Measurements from ENCODE around the gene RAD51B.

Gene RAD51B

GRCh38 chr14:68630081-68630571, 810.5 kb downstream of the RAD51B start:
- in situ Hi-C loops (cut with HindIII; ENCODE audit: low pct_unique_long_range_greater_than_20kb, low sequenced_read_pairs) = no loop called here
- DNase-seq (ENCODE audit: low read depth in 1 of 2, low spot score in 1 of 2) = no peak
- TF ChIP-seq JUND (IDR thresholded peaks at IDR 0.05; ENCODE audit: low read depth) = no peak

- in situ Hi-C loops (cut with HindIII; ENCODE audit: low pct_unique_long_range_greater_than_20kb, low sequenced_read_pairs) = no loop called here
- TF ChIP-seq JUND (IDR thresholded peaks at IDR 0.05; ENCODE audit: low read depth) = no peak
- DNase-seq (ENCODE audit: low read depth in 1 of 2, low spot score in 1 of 2) = no peak
These were observed 811.2 kb downstream of the RAD51B start for GRCh38 chr14:68630611-68631393.

DNA sequence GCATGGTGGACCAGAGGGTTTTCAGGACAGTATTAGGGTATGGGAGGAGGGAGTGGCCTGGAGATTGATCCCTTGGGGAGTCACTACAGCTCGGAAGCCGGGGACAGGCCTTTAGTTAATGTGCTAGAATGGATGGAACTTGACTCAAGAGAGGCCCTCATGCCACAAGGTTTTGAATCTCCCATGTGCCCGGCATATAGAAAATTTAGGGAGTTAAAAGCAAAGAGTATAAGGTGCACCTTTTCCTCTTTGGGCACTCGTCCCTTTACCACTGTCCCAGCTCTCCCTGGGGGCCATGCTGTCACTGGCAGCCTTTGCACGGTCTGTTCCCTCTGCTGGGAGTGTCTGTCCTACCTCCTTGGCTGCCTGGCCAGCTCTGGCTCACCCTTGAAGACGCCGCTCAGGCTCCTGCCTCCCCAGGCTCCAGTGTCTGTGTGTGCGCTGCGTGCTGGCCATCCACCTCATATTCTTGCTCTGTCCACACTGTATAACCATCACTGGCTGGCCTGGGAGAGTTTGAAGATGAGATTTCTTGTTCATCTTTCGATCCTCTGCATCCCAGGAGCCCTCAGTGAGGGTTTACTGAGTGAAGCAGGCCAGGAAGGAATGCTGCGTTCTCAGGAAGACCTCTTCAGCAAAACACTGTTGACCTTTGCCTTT, 811.9 kb downstream of the RAD51B start:
- DNase-seq (ENCODE audit: low read depth in 1 of 2, low spot score in 1 of 2) = no peak
- no peak for TF ChIP-seq JUND (IDR thresholded peaks at IDR 0.05; ENCODE audit: low read depth)
- in situ Hi-C loops (cut with HindIII; ENCODE audit: low pct_unique_long_range_greater_than_20kb, low sequenced_read_pairs) = no loop called here

- TF ChIP-seq JUND (IDR thresholded peaks at IDR 0.05; ENCODE audit: low read depth) = no peak
- DNase-seq (ENCODE audit: low read depth in 1 of 2, low spot score in 1 of 2) = no peak
- in situ Hi-C loops (cut with HindIII; ENCODE audit: low pct_unique_long_range_greater_than_20kb, low sequenced_read_pairs) = no loop called here
These were observed 812.7 kb downstream of the RAD51B start for GRCh38 chr14:68632054-68632895.

GRCh38 chr14:68633131-68633991, 813.8 kb downstream of the RAD51B start:
- no peak for DNase-seq (ENCODE audit: low read depth in 1 of 2, low spot score in 1 of 2)
- no peak for TF ChIP-seq JUND (IDR thresholded peaks at IDR 0.05; ENCODE audit: low read depth)
- in situ Hi-C loops (cut with HindIII; ENCODE audit: low pct_unique_long_range_greater_than_20kb, low sequenced_read_pairs) = no loop called here

DNA sequence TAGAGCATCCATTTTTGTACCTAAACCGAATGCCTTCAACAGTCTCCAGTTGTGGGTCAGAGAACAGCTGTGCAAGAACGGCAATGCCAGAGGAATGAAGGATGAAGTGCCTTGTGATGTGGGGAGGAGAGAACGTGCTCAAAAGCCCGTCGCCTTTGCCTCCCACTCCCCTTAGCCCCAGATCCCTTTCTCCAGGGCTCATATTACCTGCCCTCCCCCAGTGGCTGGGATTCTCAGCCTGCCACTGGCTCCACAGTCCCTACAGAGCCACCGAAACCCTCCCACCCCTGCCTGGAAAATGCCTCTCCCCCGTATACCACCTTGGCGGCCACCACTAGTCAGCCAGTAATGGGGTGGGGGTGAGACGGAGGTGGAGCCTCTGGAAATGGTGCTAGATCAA, 814.8 kb downstream of the RAD51B start:
- in situ Hi-C loops (cut with HindIII; ENCODE audit: low pct_unique_long_range_greater_than_20kb, low sequenced_read_pairs) = no loop called here
- DNase-seq (ENCODE audit: low read depth in 1 of 2, low spot score in 1 of 2) = no peak
- no peak for TF ChIP-seq JUND (IDR thresholded peaks at IDR 0.05; ENCODE audit: low read depth)

GRCh38 chr14:68634874-68635595, 815.5 kb downstream of the RAD51B start:
- DNase-seq (ENCODE audit: low read depth in 1 of 2, low spot score in 1 of 2) = no peak
- TF ChIP-seq JUND (IDR thresholded peaks at IDR 0.05; ENCODE audit: low read depth) = no peak
- in situ Hi-C loops (cut with HindIII; ENCODE audit: low pct_unique_long_range_greater_than_20kb, low sequenced_read_pairs) = no loop called here

GRCh38 chr14:68636597-68636996, 817.0 kb downstream of the RAD51B start:
- in situ Hi-C loops (cut with HindIII; ENCODE audit: low pct_unique_long_range_greater_than_20kb, low sequenced_read_pairs) = no loop called here
- TF ChIP-seq JUND (IDR thresholded peaks at IDR 0.05; ENCODE audit: low read depth) = no peak

DNA sequence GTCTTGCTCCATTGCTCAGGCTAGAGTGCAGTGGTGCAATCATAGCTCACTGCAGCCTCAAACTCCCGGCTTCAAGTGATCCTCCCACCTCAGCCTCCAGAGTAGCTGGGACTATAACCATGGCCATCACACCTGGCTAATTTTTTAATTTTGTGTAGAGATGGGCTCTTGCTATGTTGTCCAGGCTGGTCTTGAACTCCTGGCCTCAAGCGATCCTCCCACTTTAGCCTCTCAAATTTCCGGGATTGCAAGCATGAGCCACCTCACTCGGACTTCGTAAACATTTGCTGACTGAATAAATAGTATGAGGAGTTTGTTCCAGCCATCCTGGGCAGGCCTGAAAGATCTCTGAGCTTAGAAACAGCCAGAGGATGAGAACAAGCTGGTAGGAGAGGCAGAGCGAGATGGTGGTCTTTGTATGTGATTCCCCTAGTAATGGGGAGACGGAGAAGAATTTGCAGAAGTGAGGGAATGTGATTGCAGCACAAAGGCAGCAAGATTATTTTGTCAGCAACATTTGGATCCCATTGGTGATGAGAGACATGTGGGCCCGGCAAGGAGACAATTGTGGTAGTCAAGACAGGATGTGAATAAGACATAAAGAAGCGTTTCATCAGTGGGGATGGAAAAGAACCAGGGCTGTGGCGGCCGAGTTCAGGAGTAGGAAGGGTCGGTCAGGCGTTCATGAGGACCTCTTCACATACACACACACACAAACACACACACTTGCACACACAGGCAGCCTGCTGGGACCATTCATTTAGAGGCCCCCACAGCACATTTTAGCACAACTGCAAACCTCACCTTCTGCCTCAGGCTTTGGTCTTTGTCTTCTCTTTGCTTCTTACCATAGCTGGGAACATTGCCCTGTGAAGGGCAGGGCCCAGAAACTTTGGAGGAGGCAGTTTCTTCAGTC, 817.8 kb downstream of the RAD51B start:
- in situ Hi-C loops (cut with HindIII; ENCODE audit: low pct_unique_long_range_greater_than_20kb, low sequenced_read_pairs) = no loop called here
- TF ChIP-seq JUND (IDR thresholded peaks at IDR 0.05; ENCODE audit: low read depth) = no peak
- no peak for DNase-seq (ENCODE audit: low read depth in 1 of 2, low spot score in 1 of 2)

More at GRCh38 chr14:68636597-68636996, 817.0 kb downstream of the RAD51B start:
- DNase-seq (ENCODE audit: low read depth in 1 of 2, low spot score in 1 of 2) = no peak

- no peak for TF ChIP-seq JUND (IDR thresholded peaks at IDR 0.05; ENCODE audit: low read depth)
- no peak for DNase-seq (ENCODE audit: low read depth in 1 of 2, low spot score in 1 of 2)
- in situ Hi-C loops (cut with HindIII; ENCODE audit: low pct_unique_long_range_greater_than_20kb, low sequenced_read_pairs) = no loop called here
These were observed 818.8 kb downstream of the RAD51B start for GRCh38 chr14:68638141-68638999.

Measured in T47D (cell line).